MM.1S (cell line): ENCODE data around the gene RMI2.

Experiments used
- CTCF ChIP-seq: fragments of 300-600 bp; sonication (generic); IDR thresholded peaks from 2 replicates; pipeline ENCODE4 v1.5.1; 2016; ENCODE audit warnings: antibody characterized with exemption, low read length, mixed read lengths
- EZH2 ChIP-seq: fragments of 300-600 bp; sonication (generic); optimal IDR thresholded peaks from 2 replicates; pipeline ENCODE3; 2017; ENCODE audit warnings: low read depth, mild to moderate bottlenecking, antibody characterized with exemption, low read length, mixed read lengths
- EZH2phosphoT487 ChIP-seq: fragments of 300-600 bp; sonication (generic); IDR thresholded peaks from 2 replicates; pipeline ENCODE4 v1.6.1; 2018; ENCODE audit warnings: antibody characterized with exemption, low read length

GRCh38 chr16:11358531-11358930 lies 13.3 kb downstream of the RMI2 start:
- no peak for TF ChIP-seq CTCF
- TF ChIP-seq EZH2 = no peak
- TF ChIP-seq EZH2phosphoT487 = no peak
